ENCODE results near the gene PPIF. TPM values are rescaled to one million over a fixed set of nuclear protein-coding genes. Genes with fewer than 3 reads are reported as not detected.

Gene PPIF
- total RNA-seq, 2 experiments from 2014 or later = 92.3 to 96.1 TPM

- peak overlapping the region; percentile 24 for H3K27ac Mint-ChIP-seq
- H3K27me3 Mint-ChIP-seq = no peaks in the 10 kb centered on the region
- ChIA-PET POLR2A (no interaction called here), CTCF (interaction anchor here (1.3 to 1.7 kb wide), 2 partner anchors 8 to 21 kb away, joined by 4 to 5 read pairs; no protein-coding TSS in a partner anchor)
- DNase-seq (no peak), ATAC-seq (no peak)
- peaks cover 16% of the 10 kb centered on the region for H3K36me3 Mint-ChIP-seq (ENCODE audit: low read depth)
- intact Hi-C loops (cut with DNase I, micrococcal nuclease) = no loop called here
- H3K4me1 Mint-ChIP-seq = peaks cover 48% of the 10 kb centered on the region
- H3K4me3 Mint-ChIP-seq = no peak overlapping the region
- peaks cover 3% of the 10 kb centered on the region for H3K9me3 Mint-ChIP-seq (ENCODE audit: low read depth)
Measured at GRCh38 chr10:79315602-79315920, 31.7 kb upstream of the PPIF start.

DNA sequence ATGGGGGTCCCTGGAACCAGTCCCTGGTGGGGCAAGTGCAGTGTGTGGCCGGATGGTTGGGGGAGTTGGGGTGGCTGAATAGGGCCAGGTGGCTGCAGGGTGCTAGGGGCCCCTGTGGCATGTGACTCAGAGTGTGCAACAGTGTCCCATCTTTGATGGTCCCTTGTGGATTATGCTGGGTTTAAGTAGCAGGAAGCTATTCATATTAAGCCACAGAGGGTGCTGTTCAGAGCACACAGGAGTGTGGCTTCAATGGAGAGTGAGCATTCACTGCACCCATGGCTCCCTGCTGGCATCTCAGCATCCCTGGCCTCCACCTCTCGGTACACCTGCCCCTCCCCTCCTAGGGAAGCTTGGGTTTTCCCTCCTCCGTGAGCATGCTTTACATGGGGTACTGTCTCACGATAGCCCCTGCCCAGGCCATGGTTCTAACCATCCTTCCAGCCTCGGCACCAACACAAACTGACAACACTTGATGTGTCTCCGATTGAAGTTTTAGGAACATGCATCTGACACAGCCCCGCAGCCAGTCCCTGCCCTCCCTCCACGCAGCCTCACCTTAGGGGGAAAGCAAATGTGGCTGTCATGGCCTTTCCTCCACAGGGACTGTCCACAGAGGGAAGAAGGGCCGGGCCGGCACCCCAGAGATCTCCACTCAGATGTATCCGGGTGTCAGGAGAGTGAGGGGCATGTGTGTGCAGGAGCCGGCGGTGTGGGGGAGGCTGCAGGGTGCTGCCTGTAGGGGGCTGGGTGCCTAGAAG is 30.4 kb upstream of the PPIF start:
- Mint-ChIP-seq H3K36me3 (ENCODE audit: low read depth) (peaks cover 14% of the 10 kb centered on the region), H3K27me3 (no peaks in the 10 kb centered on the region), H3K9me3 (ENCODE audit: low read depth) (peaks cover 3% of the 10 kb centered on the region), H3K4me1 (peaks cover 61% of the 10 kb centered on the region), H3K4me3 (peak overlapping the region; percentile 49), H3K27ac (peak overlapping the region; percentile 44)
- peak; percentile 51 for DNase-seq
- peak; percentile 55 for ATAC-seq
- CTCF ChIA-PET = interaction anchor here (0.6 to 1.7 kb wide), 5 partner anchors 18 to 1116 kb away, joined by 3 to 5 read pairs (median 3); no protein-coding TSS in a partner anchor
- POLR2A ChIA-PET = no interaction called here
- intact Hi-C loops (cut with DNase I, micrococcal nuclease) = loop anchor here (1.0 to 2.0 kb wide), 4 partner anchors 14 to 68 kb away; partner anchors contain the start of gene PPIF (in 1 of the 2)

DNA sequence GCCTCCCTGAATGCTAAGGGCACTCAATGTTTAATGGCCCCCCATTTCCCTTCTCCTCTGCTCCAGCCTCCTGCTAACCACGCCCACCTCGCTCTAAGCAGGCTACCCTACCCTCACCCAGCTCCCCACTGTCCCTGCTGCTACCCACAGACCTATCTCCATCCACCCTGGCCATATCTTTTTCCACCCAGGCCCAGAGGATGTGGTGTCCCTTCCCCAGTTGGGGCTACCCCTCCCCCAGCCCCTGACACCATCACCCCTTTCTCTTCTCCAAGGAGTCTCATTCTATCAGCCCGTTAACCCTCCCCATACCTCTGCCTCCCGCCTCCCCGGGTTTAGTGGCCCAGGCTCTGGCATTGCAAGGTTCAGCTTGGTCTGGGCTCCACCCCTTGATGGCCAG is 28.9 kb upstream of the PPIF start:
- intact Hi-C loops (cut with DNase I, micrococcal nuclease) = no loop called here
- ChIA-PET POLR2A (no interaction called here), CTCF (interaction anchor here (0.6 to 1.3 kb wide), 2 partner anchors 16 to 27 kb away, joined by 3 read pairs; no protein-coding TSS in a partner anchor)
- Mint-ChIP-seq H3K36me3 (ENCODE audit: low read depth) (peaks cover 7% of the 10 kb centered on the region), H3K4me1 (peaks cover 76% of the 10 kb centered on the region), H3K27ac (peak overlapping the region; percentile 44), H3K27me3 (no peaks in the 10 kb centered on the region), H3K4me3 (no peak overlapping the region), H3K9me3 (ENCODE audit: low read depth) (peaks cover 3% of the 10 kb centered on the region)
- DNase-seq (no peak), ATAC-seq (no peak)

- peaks cover 3% of the 10 kb centered on the region for H3K9me3 Mint-ChIP-seq (ENCODE audit: low read depth)
- ATAC-seq = no peak
- DNase-seq = no peak
- H3K4me3 Mint-ChIP-seq = no peak overlapping the region
- H3K4me1 Mint-ChIP-seq = peaks cover 85% of the 10 kb centered on the region
- intact Hi-C loops (cut with DNase I, micrococcal nuclease) = no loop called here
- H3K27me3 Mint-ChIP-seq = no peaks in the 10 kb centered on the region
- peak overlapping the region; percentile 44 for H3K27ac Mint-ChIP-seq
- ChIA-PET POLR2A (no interaction called here), CTCF (interaction anchor here (1.3 kb wide), 1 partner anchor 26 kb away, joined by 3 read pairs; no protein-coding TSS in a partner anchor)
- peaks cover 3% of the 10 kb centered on the region for H3K36me3 Mint-ChIP-seq (ENCODE audit: low read depth)
Measured at GRCh38 chr10:79319115-79319771, 28.0 kb upstream of the PPIF start.

DNA sequence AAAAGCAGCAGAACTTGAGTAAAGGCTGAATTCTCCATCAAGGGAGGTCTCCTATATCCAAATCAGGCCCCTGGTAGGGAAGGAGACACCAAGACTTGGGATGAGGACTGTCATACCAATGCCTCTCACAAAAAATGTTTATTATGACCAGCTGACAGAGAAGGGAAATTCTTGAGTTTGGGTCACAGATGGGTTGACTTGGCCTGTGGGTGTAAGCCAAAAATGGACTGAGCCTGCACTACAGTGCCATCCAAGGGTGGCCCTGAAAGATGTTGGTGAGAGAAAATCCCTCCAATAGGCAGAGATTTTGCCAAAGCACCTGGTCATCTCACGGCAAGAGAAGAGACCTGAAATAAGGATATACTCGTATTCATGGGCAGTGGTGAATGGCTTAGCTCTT is 27.0 kb upstream of the PPIF start:
- H3K27ac Mint-ChIP-seq = no peak overlapping the region
- peaks cover 3% of the 10 kb centered on the region for H3K9me3 Mint-ChIP-seq (ENCODE audit: low read depth)
- H3K27me3 Mint-ChIP-seq = no peaks in the 10 kb centered on the region
- H3K4me3 Mint-ChIP-seq = no peak overlapping the region
- peaks cover 3% of the 10 kb centered on the region for H3K36me3 Mint-ChIP-seq (ENCODE audit: low read depth)
- intact Hi-C loops (cut with DNase I, micrococcal nuclease) = loop anchor here (5.0 to 10.0 kb wide), 5 partner anchors 33 to 1288 kb away; partner anchors contain the start of genes RPS24 (in 1 of the 2) and TSPAN14 (in 1 of the 2)
- ChIA-PET CTCF (interaction anchor here (0.7 to 0.9 kb wide), 2 partner anchors 28 to 186 kb away, joined by 3 read pairs; no protein-coding TSS in a partner anchor), POLR2A (interaction anchor here (1.2 kb wide), 1 partner anchor 11 kb away, joined by 3 read pairs; no protein-coding TSS in a partner anchor)
- ATAC-seq = no peak
- H3K4me1 Mint-ChIP-seq = peaks cover 92% of the 10 kb centered on the region
- DNase-seq = no peak

DNA sequence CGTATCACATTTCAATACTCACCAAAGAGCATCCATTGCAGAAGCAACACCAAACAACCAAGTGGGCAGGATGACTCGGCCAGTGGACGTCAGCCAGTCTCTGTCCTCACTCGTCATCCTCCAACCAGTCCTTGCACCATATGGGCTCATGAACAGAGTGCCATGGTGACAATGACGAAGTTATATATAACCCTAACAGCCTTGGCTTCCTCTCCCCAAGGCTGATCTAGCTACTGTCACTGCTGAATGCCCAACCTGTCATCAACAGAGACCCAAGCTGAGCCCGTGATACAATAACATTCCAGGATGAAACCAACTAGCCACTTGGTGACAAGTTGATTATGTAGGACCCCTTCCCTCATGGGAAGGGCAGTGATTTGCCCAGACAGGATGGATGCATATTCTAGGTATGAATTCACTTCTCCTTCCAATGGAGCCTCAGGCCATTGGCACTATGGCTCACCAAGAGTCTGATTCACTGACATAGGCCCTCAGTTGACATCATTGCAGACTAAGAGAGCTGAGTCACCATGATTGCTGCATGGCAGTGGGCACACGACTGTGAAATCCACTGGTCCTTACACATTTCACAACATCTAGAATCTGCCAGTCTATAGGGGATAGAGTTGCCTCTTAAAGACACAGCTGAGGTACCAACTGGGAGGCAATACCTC is 26.3 kb upstream of the PPIF start:
- intact Hi-C loops (cut with DNase I, micrococcal nuclease) = loop anchor here (5.0 to 10.0 kb wide), 5 partner anchors 34 to 1289 kb away; partner anchors contain the start of genes RPS24 (in 1 of the 2) and TSPAN14 (in 1 of the 2)
- Mint-ChIP-seq H3K27me3 (no peaks in the 10 kb centered on the region), H3K4me1 (peaks cover 87% of the 10 kb centered on the region), H3K4me3 (no peak overlapping the region), H3K27ac (peak overlapping the region; percentile 20), H3K36me3 (ENCODE audit: low read depth) (peaks cover 2% of the 10 kb centered on the region), H3K9me3 (ENCODE audit: low read depth) (peaks cover 3% of the 10 kb centered on the region)
- CTCF ChIA-PET = interaction anchor here (0.7 to 2.9 kb wide), 5 partner anchors 12 to 187 kb away, joined by 3 to 26 read pairs (median 3); no protein-coding TSS in a partner anchor
- ATAC-seq (peak; percentile 63), DNase-seq (peak; percentile 71)
- POLR2A ChIA-PET = interaction anchor here (1.2 kb wide), 1 partner anchor 11 kb away, joined by 3 read pairs; no protein-coding TSS in a partner anchor

- Mint-ChIP-seq H3K4me3 (no peak overlapping the region), H3K36me3 (ENCODE audit: low read depth) (peaks cover 2% of the 10 kb centered on the region), H3K27ac (peak overlapping the region; percentile 52), H3K4me1 (peaks cover 84% of the 10 kb centered on the region), H3K9me3 (ENCODE audit: low read depth) (peaks cover 3% of the 10 kb centered on the region), H3K27me3 (no peaks in the 10 kb centered on the region)
- ChIA-PET CTCF (interaction anchor here (0.6 to 2.9 kb wide), 7 partner anchors 9 to 127 kb away, joined by 3 to 26 read pairs (median 3); no protein-coding TSS in a partner anchor), POLR2A (no interaction called here)
- DNase-seq (no peak), ATAC-seq (no peak)
- intact Hi-C loops (cut with DNase I, micrococcal nuclease) = loop anchor here (5.0 to 10.0 kb wide), 5 partner anchors 34 to 1289 kb away; partner anchors contain the start of genes RPS24 (in 1 of the 2) and TSPAN14 (in 1 of the 2)
Measured at GRCh38 chr10:79321494-79321882, 25.8 kb upstream of the PPIF start.

- ChIA-PET CTCF (interaction anchor here (0.6 to 2.9 kb wide), 6 partner anchors 10 to 127 kb away, joined by 3 to 26 read pairs (median 3); no protein-coding TSS in a partner anchor), POLR2A (interaction anchor here (1.6 to 1.8 kb wide), 2 partner anchors 9 to 13 kb away, joined by 7 to 15 read pairs; no protein-coding TSS in a partner anchor)
- Mint-ChIP-seq H3K4me1 (peaks cover 79% of the 10 kb centered on the region), H3K36me3 (ENCODE audit: low read depth) (peaks cover 2% of the 10 kb centered on the region), H3K27ac (peak overlapping the region; percentile 94), H3K9me3 (ENCODE audit: low read depth) (peaks cover 3% of the 10 kb centered on the region), H3K27me3 (no peaks in the 10 kb centered on the region), H3K4me3 (no peak overlapping the region)
- DNase-seq = no peak
- intact Hi-C loops (cut with DNase I, micrococcal nuclease) = loop anchor here (5.0 to 10.0 kb wide), 5 partner anchors 35 to 1290 kb away; partner anchors contain the start of genes RPS24 (in 1 of the 2) and TSPAN14 (in 1 of the 2)
- ATAC-seq = no peak
Measured at GRCh38 chr10:79321951-79322350, 25.3 kb upstream of the PPIF start.

- DNase-seq (peak; percentile 91), ATAC-seq (peak; percentile 75)
- CTCF ChIA-PET = interaction anchor here (0.8 to 2.9 kb wide), 8 partner anchors 8 to 37 kb away, joined by 3 to 26 read pairs (median 5); partner anchors contain the start of gene PPIF
- POLR2A ChIA-PET = interaction anchor here (0.6 to 1.8 kb wide), 7 partner anchors 9 to 115 kb away, joined by 3 to 15 read pairs (median 4); no protein-coding TSS in a partner anchor
- peak overlapping the region; percentile 46 for H3K4me3 Mint-ChIP-seq
- no peaks in the 10 kb centered on the region for H3K27me3 Mint-ChIP-seq
- H3K27ac Mint-ChIP-seq = peak overlapping the region; percentile 94
- H3K9me3 Mint-ChIP-seq (ENCODE audit: low read depth) = peaks cover 3% of the 10 kb centered on the region
- peaks cover 2% of the 10 kb centered on the region for H3K36me3 Mint-ChIP-seq (ENCODE audit: low read depth)
- intact Hi-C loops (cut with DNase I, micrococcal nuclease) = loop anchor here (1.0 to 10.0 kb wide), 7 partner anchors 8 to 1291 kb away; partner anchors contain the start of genes PPIF (in 1 of the 2), RPS24 (in 1 of the 2) and TSPAN14 (in 1 of the 2)
- peaks cover 70% of the 10 kb centered on the region for H3K4me1 Mint-ChIP-seq
Measured at GRCh38 chr10:79322616-79323543, 24.4 kb upstream of the PPIF start.

All from activated CD4-positive, alpha-beta T cell treated with anti-CD3 and anti-CD28 coated beads for 36 hours (primary cell).